Cardiac fibroblast (primary cell): Measurements from ENCODE around the gene APOD.
A peak's percentile ranks its signal among the peaks of the same experiment; 100 is the strongest.

ENCODE experiments used
- DNase-seq, 2 donors: peaks; one replicate each; pipeline versions ENCODE4 v3.0.0 to v3.0.0-alpha.2; 2010; ENCODE audit warnings: low read depth in 2 of 2
- H3K4me3 ChIP-seq, 2 donors: replicated peaks in 1 of 2; 1 replicate in 1 of 2; 2 replicates in 1 of 2; pipeline ENCODE4 v1.5.1; 2011; ENCODE audit warnings: low read depth in 2 of 2, low read length in 2 of 2, mild to moderate bottlenecking in 2 of 2, moderate library complexity in 1 of 2
- CTCF ChIP-seq: IDR thresholded peaks from one replicate; pipeline ENCODE4 v1.5.1; 2011; ENCODE audit warnings: low read depth, mild to moderate bottlenecking, low read length, inconsistent platforms

Gene APOD

GRCh38 chr3:195584543-195584870 is 767 bp upstream of the APOD start:
- no peak overlapping the region for H3K4me3 ChIP-seq

GRCh38 chr3:195582947-195583346 is 793 bp downstream of the APOD start:
- TF ChIP-seq CTCF = no peak
- no peak for DNase-seq
- no peak overlapping the region for H3K4me3 ChIP-seq

More at GRCh38 chr3:195584543-195584870, 767 bp upstream of the APOD start:
- no peak for DNase-seq
- no peak for TF ChIP-seq CTCF

GRCh38 chr3:195580744-195581443 is 2.8 kb downstream of the APOD start:
- H3K4me3 ChIP-seq = no peak overlapping the region
- peak; percentile 36 to 69 for DNase-seq
- TF ChIP-seq CTCF = no peak

GRCh38 chr3:195579281-195579680 is 4.5 kb downstream of the APOD start:
- DNase-seq = no peak
- no peak overlapping the region for H3K4me3 ChIP-seq
- no peak for TF ChIP-seq CTCF

GRCh38 chr3:195578565-195578964 is 5.2 kb downstream of the APOD start:
- DNase-seq = no peak
- no peak overlapping the region for H3K4me3 ChIP-seq
- TF ChIP-seq CTCF = no peak

GRCh38 chr3:195577645-195578177 is 6.0 kb downstream of the APOD start:
- no peak for TF ChIP-seq CTCF
- no peak overlapping the region for H3K4me3 ChIP-seq
- no peak for DNase-seq
